Measurements from ENCODE around the gene NDC80. TPM values are rescaled to one million over a fixed set of nuclear protein-coding genes. Genes with fewer than 3 reads are reported as not detected.

NDC80 gene
- total RNA-seq, 1 donor from 2014 or later = 98.1 TPM

GRCh38 chr18:2545155-2545554 is 26.2 kb upstream of the NDC80 start:
- H3K36me3 Mint-ChIP-seq = no peaks in the 10 kb centered on the region
- Histone ChIP-seq H3K27me3 (no peaks in the 10 kb centered on the region), H3K27ac (no peak overlapping the region), H3K9ac (no peak overlapping the region), H3K4me2 (no peak overlapping the region), H3K79me2 (ENCODE audit: low read depth) (no peaks in the 10 kb centered on the region), H3F3A (ENCODE audit: low read depth) (peaks cover 5% of the 10 kb centered on the region), H4K20me1 (ENCODE audit: low read depth) (no peaks in the 10 kb centered on the region), H3K4me1 (peaks cover 6% of the 10 kb centered on the region), H2AFZ (replicated peaks) (no peak overlapping the region), H3K9me3 (ENCODE audit: low read depth) (no peaks in the 10 kb centered on the region), H3K36me3 (no peaks in the 10 kb centered on the region), H3K4me3 (no peak overlapping the region)
- H3K9me3 Mint-ChIP-seq = no peaks in the 10 kb centered on the region
- H3K27me3 Mint-ChIP-seq (ENCODE audit: insufficient read depth, low read depth) = peaks cover 2% of the 10 kb centered on the region
- H3K27ac Mint-ChIP-seq = no peak overlapping the region
- no peak overlapping the region for H3K4me3 Mint-ChIP-seq
- peaks cover 9% of the 10 kb centered on the region for H3K4me1 Mint-ChIP-seq
- DNase-seq (ENCODE audit: low spot score) = no peak
- TF ChIP-seq, protein P1, sequence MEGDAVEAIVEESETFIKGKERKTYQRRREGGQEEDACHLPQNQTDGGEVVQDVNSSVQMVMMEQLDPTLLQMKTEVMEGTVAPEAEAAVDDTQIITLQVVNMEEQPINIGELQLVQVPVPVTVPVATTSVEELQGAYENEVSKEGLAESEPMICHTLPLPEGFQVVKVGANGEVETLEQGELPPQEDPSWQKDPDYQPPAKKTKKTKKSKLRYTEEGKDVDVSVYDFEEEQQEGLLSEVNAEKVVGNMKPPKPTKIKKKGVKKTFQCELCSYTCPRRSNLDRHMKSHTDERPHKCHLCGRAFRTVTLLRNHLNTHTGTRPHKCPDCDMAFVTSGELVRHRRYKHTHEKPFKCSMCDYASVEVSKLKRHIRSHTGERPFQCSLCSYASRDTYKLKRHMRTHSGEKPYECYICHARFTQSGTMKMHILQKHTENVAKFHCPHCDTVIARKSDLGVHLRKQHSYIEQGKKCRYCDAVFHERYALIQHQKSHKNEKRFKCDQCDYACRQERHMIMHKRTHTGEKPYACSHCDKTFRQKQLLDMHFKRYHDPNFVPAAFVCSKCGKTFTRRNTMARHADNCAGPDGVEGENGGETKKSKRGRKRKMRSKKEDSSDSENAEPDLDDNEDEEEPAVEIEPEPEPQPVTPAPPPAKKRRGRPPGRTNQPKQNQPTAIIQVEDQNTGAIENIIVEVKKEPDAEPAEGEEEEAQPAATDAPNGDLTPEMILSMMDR (IDR thresholded peaks at IDR 0.05) = no peak
- TF ChIP-seq EZH2phosphoT487 (IDR thresholded peaks at IDR 0.05) (no peak), EZH2 (IDR thresholded peaks at IDR 0.05) (no peak)

DNA sequence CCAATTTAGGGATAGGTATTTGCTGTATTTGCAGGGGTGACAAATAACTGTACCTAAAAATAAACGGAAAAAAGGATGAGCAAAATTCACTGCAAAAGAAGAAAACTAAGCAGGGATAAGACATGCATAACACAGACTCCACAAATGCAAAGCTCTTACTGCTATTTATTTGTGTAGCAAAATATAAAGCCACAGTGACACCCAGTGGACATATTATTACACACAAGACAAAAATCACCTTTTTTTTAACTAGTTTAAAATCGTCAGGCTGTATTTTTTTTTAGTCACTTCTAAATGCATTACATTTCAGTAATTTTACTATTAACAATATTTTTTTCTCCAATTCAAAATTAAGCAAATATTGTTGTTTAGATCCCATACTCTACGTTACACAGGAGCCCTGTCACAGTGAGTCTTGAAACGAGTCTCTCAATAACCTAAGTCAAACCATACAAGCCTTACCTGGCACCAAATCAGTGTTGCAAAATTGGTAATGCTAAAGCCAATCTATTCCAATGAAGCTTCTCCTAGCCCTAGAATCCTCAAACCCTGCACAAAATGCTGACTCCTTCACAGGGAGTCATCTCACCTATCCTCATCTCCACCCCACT is 23.8 kb upstream of the NDC80 start:
- H3K27me3 ChIP-seq = no peaks in the 10 kb centered on the region
- H3K27me3 Mint-ChIP-seq (ENCODE audit: insufficient read depth, low read depth) = peaks cover 2% of the 10 kb centered on the region
- H3K4me3 Mint-ChIP-seq = no peak overlapping the region
- no peaks in the 10 kb centered on the region for H3K9me3 Mint-ChIP-seq
- H4K20me1 ChIP-seq (ENCODE audit: low read depth) = no peaks in the 10 kb centered on the region
- DNase-seq (ENCODE audit: low spot score) = peak; percentile 65
- H3K27ac Mint-ChIP-seq = no peak overlapping the region
- no peak overlapping the region for H3K4me3 ChIP-seq
- TF ChIP-seq, protein P1 (IDR thresholded peaks at IDR 0.05) = peak; percentile 71
- no peak for TF ChIP-seq EZH2phosphoT487 (IDR thresholded peaks at IDR 0.05)
- no peaks in the 10 kb centered on the region for H3K36me3 ChIP-seq
- H2AFZ ChIP-seq (replicated peaks) = no peak overlapping the region
- no peaks in the 10 kb centered on the region for H3K79me2 ChIP-seq (ENCODE audit: low read depth)
- H3F3A ChIP-seq (ENCODE audit: low read depth) = peaks cover 5% of the 10 kb centered on the region
- H3K4me1 ChIP-seq = no peaks in the 10 kb centered on the region
- H3K4me2 ChIP-seq = no peak overlapping the region
- H3K4me1 Mint-ChIP-seq = no peaks in the 10 kb centered on the region
- H3K9ac ChIP-seq = no peak overlapping the region
- no peaks in the 10 kb centered on the region for H3K9me3 ChIP-seq (ENCODE audit: low read depth)
- no peak overlapping the region for H3K27ac ChIP-seq
- peaks cover 8% of the 10 kb centered on the region for H3K36me3 Mint-ChIP-seq

DNA sequence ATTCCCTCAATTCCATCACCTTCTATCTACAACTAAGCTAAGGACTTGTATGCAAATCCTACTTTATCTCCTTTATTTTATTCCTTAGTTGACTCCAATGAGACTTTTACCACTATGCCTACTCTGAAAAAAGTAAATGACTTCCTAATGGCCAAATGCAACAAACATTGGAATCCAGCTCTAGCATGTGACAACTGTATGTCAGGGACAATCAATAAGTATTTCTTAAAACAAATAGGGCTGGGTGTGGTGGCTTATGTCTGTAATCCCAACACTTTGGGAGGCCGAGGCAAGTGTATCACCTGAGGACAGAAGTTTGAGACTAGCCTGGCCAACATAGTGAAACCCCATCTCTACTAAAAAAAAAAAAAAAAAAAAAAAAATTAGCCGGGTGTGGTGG is 21.9 kb upstream of the NDC80 start:
- Histone ChIP-seq H3F3A (ENCODE audit: low read depth) (no peaks in the 10 kb centered on the region), H4K20me1 (ENCODE audit: low read depth) (no peaks in the 10 kb centered on the region), H3K9me3 (ENCODE audit: low read depth) (no peaks in the 10 kb centered on the region), H3K27ac (no peak overlapping the region), H3K4me3 (no peak overlapping the region), H3K27me3 (no peaks in the 10 kb centered on the region), H3K4me1 (no peaks in the 10 kb centered on the region), H3K9ac (no peak overlapping the region), H3K36me3 (peaks cover 5% of the 10 kb centered on the region), H2AFZ (replicated peaks) (no peak overlapping the region), H3K79me2 (ENCODE audit: low read depth) (no peaks in the 10 kb centered on the region), H3K4me2 (no peak overlapping the region)
- TF ChIP-seq, protein P1 (IDR thresholded peaks at IDR 0.05) = no peak
- TF ChIP-seq EZH2 (IDR thresholded peaks at IDR 0.05) (no peak), EZH2phosphoT487 (IDR thresholded peaks at IDR 0.05) (no peak)
- H3K36me3 Mint-ChIP-seq = peaks cover 8% of the 10 kb centered on the region
- no peak overlapping the region for H3K4me3 Mint-ChIP-seq
- no peak for DNase-seq (ENCODE audit: low spot score)
- no peaks in the 10 kb centered on the region for H3K9me3 Mint-ChIP-seq
- peaks cover 2% of the 10 kb centered on the region for H3K27me3 Mint-ChIP-seq (ENCODE audit: insufficient read depth, low read depth)
- no peak overlapping the region for H3K27ac Mint-ChIP-seq
- no peaks in the 10 kb centered on the region for H3K4me1 Mint-ChIP-seq

Data from neural progenitor cell (in vitro differentiated cells).